Chondrocyte (in vitro differentiated cells): Measurements from ENCODE around the gene SYNPO2. TPM values are rescaled to one million over a fixed set of nuclear protein-coding genes. Genes with fewer than 3 reads are reported as not detected.

Source experiments
- DNase-seq: peaks from one replicate; pipeline ENCODE4 v3.0.0; 2021; ENCODE audit warnings: mixed read lengths, low spot score
- H3K27ac Mint-ChIP-seq: one replicate; pipeline ENCODE4 v1.8.0; 2021; ENCODE audit warnings: mild to moderate bottlenecking, moderate library complexity, mixed read lengths; ENCODE audit not compliant: unreplicated experiment
- H3K27me3 Mint-ChIP-seq: 2 replicates; pipeline ENCODE4 v1.8.0; 2021; ENCODE audit warnings: low read depth, mixed read lengths
- H3K36me3 Mint-ChIP-seq: 2 replicates; pipeline ENCODE4 v1.8.0; 2021; ENCODE audit warnings: low read depth, mixed read lengths
- H3K4me1 Mint-ChIP-seq: 2 replicates; pipeline ENCODE4 v1.8.0; 2021; ENCODE audit warnings: low read depth, mild to moderate bottlenecking, mixed read lengths
- H3K4me3 Mint-ChIP-seq: one replicate; pipeline ENCODE4 v1.8.0; 2021; ENCODE audit warnings: mild to moderate bottlenecking, moderate library complexity, mixed read lengths; ENCODE audit not compliant: unreplicated experiment
- H3K9me3 Mint-ChIP-seq: 2 replicates; pipeline ENCODE4 v1.8.0; 2021; ENCODE audit warnings: low read depth, mixed read lengths
- CTCF ChIP-seq: fragments of 200-600 bp; sonication (generic); IDR thresholded peaks from 2 replicates; pipeline ENCODE4 v1.5.0; 2021; ENCODE audit warnings: antibody characterized with exemption, mild to moderate bottlenecking, moderate library complexity
- total RNA-seq: library from RNA; stranded (reverse); gene quantifications from 3 replicates; pipeline ENCODE4 v1.2.1, GENCODE V29; 2021

The SYNPO2 gene
- total RNA-seq, 1 donor from 2014 or later: 21.5 TPM

- Mint-ChIP-seq H3K4me1 (peaks cover 34% of the 10 kb centered on the region), H3K27ac (peak overlapping the region; percentile 85), H3K36me3 (no peaks in the 10 kb centered on the region), H3K27me3 (no peaks in the 10 kb centered on the region), H3K4me3 (peak overlapping the region; percentile 33), H3K9me3 (no peaks in the 10 kb centered on the region)
- no peak for DNase-seq
- no peak for TF ChIP-seq CTCF
Observed at GRCh38 chr4:118918388-118918787, 29.7 kb downstream of the SYNPO2 start.

- DNase-seq: no peak
Observed at GRCh38 chr4:118920247-118920646, 31.6 kb downstream of the SYNPO2 start.

GRCh38 chr4:118921786-118922185 lies 33.1 kb downstream of the SYNPO2 start:
- peaks cover 34% of the 10 kb centered on the region for H3K4me1 Mint-ChIP-seq
- no peak overlapping the region for H3K4me3 Mint-ChIP-seq
- no peak for DNase-seq
- no peak overlapping the region for H3K27ac Mint-ChIP-seq
- H3K9me3 Mint-ChIP-seq: no peaks in the 10 kb centered on the region
- no peaks in the 10 kb centered on the region for H3K36me3 Mint-ChIP-seq
- H3K27me3 Mint-ChIP-seq: no peaks in the 10 kb centered on the region
- TF ChIP-seq CTCF: no peak

More at GRCh38 chr4:118920247-118920646, 31.6 kb downstream of the SYNPO2 start:
- Mint-ChIP-seq H3K27me3 (no peaks in the 10 kb centered on the region), H3K4me3 (peak overlapping the region; percentile 13), H3K4me1 (peaks cover 34% of the 10 kb centered on the region), H3K36me3 (no peaks in the 10 kb centered on the region), H3K9me3 (no peaks in the 10 kb centered on the region), H3K27ac (peak overlapping the region; percentile 61)
- TF ChIP-seq CTCF: no peak

- H3K4me1 Mint-ChIP-seq: peaks cover 24% of the 10 kb centered on the region
- TF ChIP-seq CTCF: no peak
- H3K4me3 Mint-ChIP-seq: no peak overlapping the region
- H3K9me3 Mint-ChIP-seq: no peaks in the 10 kb centered on the region
- H3K27me3 Mint-ChIP-seq: no peaks in the 10 kb centered on the region
- no peaks in the 10 kb centered on the region for H3K36me3 Mint-ChIP-seq
- H3K27ac Mint-ChIP-seq: no peak overlapping the region
- DNase-seq: no peak
Observed at GRCh38 chr4:118923891-118924290, 35.2 kb downstream of the SYNPO2 start.

GRCh38 chr4:118927974-118928373 lies 39.3 kb downstream of the SYNPO2 start:
- no peak for DNase-seq
- no peaks in the 10 kb centered on the region for H3K27me3 Mint-ChIP-seq
- H3K4me3 Mint-ChIP-seq: no peak overlapping the region
- peaks cover 12% of the 10 kb centered on the region for H3K4me1 Mint-ChIP-seq
- no peak for TF ChIP-seq CTCF
- H3K36me3 Mint-ChIP-seq: no peaks in the 10 kb centered on the region
- H3K27ac Mint-ChIP-seq: peak overlapping the region; percentile 45
- no peaks in the 10 kb centered on the region for H3K9me3 Mint-ChIP-seq
